GM19372 (cell line): ENCODE results near the gene DBNL.

Source experiments
- ATAC-seq: cut with Tn5 transposase; IDR thresholded peaks from one replicate; pipeline ENCODE4 v1.9.1; 2021; ENCODE audit warnings: mild to moderate bottlenecking, low read depth, moderate library complexity; ENCODE audit not compliant: unreplicated experiment

Gene DBNL

GRCh38 chr7:44060948-44061644 is 16.6 kb downstream of the DBNL start:
- no peak for ATAC-seq

DNA sequence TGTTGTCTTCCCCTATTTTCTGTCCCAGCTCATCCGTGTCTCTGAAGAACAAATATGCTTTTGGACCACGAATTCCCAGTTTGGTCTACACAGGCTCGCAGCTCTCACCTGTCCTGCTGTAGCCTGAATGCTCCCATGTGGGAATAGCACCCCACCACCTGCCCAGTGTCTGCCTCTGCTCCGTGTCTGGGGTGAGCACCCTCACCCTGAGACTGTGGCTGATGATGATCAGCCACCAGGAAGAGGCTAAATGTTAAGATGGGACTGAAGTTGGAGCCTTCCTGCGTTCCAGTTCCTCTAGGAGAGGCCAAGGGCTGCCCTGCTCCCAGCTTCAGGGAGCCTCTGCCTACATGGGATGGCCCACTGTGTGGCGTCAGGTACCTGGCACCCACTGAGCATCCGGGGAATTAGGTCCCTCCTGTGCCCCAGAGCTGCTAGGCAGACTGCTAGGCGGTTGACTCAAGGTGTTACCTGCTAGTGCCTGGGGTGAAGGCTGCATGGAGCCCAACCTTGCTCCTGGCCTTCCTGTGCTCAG is 17.2 kb downstream of the DBNL start:
- ATAC-seq: no peak

DNA sequence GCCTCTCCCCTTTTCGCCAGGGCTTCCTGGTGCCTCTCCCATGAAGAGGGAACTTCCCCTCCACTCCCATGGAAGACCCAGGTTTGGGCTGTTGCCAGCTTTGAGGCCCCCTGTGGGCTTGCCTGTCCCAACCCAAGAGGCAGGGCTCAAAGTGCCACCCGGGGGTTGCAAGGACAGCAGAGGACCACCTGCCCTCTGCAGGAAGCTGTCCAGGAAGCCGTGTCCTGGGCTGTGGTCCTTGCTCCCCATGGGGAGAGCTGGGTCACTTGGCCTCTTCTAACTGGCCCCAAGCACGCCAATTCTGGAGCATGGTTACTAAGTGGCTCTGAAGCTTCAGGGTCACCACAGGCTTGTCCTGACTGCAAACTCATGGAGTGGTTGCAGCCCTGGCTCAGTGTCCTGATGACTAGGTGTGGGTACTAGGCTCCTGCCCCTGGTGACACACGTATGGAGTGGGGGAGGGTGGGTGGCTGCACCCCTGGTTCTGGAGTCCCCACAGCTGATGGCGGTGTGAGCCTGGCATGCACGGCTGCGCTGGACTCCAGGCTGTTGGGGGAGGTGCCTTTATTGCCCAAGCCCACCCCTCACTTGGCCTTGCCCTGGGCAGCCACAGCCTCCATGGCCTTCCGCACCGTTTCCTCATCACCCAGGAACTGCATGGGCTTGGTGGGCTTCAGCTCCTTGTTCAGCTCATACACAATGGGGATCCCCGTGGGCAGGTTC is 17.8 kb downstream of the DBNL start:
- ATAC-seq: no peak

GRCh38 chr7:44062903-44063295 is 18.4 kb downstream of the DBNL start:
- no peak for ATAC-seq

DNA sequence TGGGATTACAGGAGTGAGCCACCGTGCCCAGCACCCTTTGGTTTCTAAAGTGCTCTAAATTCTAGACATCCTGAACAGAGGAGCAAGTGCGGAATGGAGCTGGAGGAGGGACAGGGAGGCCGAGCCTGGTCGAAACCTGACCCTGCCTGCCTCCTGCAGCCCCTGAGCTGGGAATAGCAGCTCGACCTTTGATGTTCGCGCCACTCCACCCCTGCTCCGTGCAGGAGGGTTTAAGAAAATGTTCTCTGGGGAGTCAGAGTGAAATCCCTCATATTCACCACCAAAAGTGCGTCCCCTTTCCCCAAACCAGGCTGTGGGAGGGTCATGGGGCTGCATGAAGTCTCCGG is 19.0 kb downstream of the DBNL start:
- no peak for ATAC-seq

DNA sequence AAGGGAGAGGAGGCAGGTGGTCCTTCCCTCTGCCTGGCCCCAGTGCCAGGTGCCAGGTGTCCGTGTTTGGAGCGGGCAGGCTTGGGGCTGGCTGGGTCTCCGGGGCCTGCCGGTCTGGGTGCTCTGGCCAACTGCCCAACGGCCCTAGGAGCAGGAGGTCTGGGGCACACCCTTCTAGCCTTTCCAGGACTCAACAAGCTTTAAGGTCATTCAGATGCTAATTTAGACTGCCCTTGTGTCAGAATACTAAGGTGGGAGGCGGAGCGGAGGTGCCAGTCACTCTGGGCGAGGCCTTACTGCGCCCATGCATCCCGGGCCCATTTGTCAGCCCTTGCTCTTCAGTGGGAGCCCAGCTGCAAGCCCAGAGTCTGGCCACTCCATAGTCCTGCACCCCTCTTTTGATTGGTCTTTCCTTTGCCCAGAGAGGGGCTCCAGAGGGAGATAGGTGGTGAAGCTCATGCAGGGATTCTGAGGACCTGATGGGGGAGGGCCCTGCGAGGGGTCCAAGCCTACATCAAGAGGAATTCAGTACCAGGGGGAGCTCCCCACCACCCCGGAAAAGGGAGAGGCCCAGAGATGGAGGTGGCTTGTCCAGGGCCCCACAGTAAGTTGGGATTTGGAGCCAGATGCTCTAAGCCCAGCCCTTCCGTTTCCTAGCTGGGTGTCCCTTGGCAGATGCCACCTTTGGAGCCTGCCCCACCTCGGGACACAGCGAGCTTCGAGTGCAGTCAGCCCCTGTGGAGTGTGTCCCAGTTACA is 19.6 kb downstream of the DBNL start:
- ATAC-seq: no peak

- ATAC-seq: no peak
Observed at GRCh38 chr7:44064791-44065430, 20.4 kb downstream of the DBNL start.

DNA sequence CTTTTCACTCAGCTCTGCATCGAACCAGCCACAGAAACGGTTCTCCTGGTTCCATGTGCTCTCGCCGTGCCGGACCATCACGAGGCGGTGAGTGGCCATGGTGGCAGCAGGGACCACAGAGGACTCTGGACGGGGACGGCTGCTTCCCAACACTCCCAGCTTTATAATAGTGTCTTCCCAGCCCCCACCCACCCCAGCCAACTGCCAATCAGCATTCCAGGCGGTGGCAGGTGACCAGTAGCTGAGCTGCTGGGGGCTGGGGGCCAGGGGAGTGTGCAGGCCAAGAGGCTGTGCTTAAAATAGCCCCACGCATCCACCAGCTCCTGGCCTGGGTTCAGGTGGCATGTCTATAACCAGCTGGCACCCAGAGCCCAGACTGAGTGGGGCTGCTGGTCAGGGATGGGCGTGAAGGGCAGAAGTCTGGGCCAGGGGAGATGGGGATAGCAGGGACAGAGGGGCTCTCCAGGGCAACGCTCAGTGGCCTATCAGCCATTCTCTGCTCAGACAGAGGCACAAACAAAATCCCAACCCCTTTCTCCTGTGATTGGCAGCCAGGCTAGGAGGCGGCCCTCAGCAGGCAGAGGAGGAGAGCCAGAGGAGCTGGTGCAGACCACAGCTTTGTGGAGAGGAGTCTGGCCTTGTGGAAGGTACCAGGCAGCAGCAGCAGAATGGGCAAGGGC is 21.1 kb downstream of the DBNL start, which contains the start of gene PGAM2:
PGAM2 (minus strand) TSS at position 137 of the 680 bp plus-strand sequence; CDS start at position 99, 38 bp downstream.
- no peak for ATAC-seq

GRCh38 chr7:44066111-44066460 is 21.6 kb downstream of the DBNL start:
- ATAC-seq: no peak

DNA sequence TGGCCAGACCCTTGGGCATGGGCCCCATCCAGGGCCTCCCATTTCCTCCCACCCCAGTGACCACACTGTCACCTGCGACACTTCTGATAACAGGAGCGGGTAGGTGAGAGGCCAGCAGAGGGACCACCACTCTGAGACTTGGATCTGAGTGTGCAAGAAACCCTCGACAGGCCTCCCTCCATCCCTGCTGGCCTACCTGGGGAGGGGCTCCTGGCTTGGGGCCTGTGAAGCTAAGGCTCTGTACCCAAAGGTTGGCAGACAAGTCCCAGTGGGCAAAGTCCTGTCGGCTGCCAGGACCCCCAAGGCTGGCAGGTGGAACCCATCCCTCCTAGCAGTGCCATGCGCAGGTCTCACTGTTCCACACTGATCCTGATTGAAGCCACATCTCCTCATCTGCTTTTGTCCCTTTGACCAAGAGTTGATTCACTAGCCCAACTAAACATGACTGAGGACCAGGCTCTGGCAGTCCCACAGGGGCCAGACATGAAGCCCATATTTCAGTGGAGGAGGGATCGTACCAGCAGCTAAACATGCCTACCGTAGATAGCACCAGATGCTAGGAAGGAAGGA is 22.1 kb downstream of the DBNL start:
- no peak for ATAC-seq

GRCh38 chr7:44067064-44067951 is 22.8 kb downstream of the DBNL start:
- ATAC-seq: no peak

- no peak for ATAC-seq
Observed at GRCh38 chr7:44068054-44068453, 23.6 kb downstream of the DBNL start.

DNA sequence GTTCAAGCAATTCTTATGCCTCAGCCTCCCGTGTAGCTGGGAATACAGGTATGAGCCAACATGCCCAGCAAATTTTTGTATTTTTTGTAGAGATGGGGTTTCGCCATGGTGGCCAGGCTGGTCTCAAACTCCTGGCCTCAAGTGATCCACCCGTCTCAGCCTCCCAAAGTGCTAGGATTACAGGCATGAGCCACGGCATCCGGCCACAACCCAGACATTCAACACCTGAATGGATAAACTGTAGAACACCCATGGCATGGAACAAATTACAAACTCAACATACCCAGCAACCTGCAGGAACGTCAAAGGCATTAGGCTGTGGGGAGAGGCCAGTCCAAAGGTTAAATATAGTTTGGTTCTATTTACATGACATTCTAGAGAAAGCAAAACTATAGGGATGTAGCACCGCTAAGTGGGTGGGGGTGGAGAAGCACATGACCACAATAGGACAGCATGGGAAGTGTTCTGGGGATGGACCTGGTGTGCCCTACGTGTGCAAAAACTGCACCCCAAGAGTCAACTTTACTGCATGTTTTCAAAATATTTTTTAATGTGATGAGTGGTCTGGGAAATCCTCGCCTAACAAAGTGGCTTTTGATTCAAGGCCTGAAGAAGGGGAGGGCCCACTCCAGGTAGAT is 27.3 kb downstream of the DBNL start:
- no peak for ATAC-seq

DNA sequence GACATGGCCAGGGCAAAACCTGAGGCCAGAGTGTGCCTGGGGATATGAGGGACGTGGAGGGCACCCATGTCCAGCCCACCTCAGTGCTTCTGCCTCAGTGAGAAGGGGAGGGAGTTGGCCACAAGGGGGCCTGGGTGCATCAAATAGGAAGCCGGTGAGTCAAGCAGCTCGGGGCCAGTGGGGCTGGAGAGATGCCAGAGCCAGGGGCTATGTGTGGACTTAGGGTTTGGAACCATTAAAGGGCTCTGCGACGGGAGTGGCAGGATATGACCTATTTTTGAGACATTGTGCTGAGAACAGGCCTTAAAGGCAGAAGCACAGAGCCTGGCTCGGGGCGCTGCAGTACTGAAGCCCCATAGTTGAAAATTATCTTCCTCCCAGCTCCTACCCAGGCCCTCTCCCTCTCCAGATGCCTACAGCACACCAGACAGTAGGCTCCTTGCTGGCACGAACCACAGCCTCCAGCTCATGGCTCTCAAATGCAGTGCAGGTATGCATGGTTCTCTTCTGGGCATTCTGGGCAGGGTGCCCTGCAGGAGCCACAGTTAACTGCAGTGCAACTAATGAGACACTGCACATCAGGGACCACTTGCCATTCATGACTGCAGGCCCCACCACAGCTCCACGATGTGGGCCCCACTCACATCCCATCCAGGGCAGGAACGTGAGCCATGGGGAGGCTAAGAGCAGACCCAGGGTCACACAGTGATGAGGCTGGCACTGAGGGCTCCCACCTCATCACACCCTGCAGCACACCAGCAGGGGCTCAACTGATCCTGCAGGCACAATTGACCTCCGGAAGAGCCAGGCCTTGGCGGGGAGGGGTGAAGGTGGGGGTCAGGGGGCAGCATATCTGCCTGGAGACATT is 28.1 kb downstream of the DBNL start:
- no peak for ATAC-seq

GRCh38 chr7:44073664-44074348 is 29.3 kb downstream of the DBNL start:
- peak; percentile 73 for ATAC-seq

DNA sequence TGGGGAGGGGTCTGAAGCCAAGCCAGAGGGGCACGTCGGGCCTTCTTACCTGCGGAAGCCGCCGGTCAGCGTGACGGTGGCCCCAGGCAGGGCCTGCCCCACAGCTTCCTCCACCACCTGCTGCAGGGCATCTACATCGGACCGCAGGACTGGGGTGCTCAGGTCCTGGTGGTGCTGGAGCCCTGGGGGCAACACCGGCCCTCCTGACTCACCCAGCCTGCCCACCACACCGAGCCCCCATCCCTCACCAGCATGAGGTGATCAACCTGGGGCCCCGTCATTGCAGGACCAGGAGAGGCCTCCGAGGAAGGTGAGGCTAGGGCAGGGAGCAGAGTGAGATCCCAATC is 29.8 kb downstream of the DBNL start:
- no peak for ATAC-seq
